ENCODE data around the gene PLEKHG5.

DNA sequence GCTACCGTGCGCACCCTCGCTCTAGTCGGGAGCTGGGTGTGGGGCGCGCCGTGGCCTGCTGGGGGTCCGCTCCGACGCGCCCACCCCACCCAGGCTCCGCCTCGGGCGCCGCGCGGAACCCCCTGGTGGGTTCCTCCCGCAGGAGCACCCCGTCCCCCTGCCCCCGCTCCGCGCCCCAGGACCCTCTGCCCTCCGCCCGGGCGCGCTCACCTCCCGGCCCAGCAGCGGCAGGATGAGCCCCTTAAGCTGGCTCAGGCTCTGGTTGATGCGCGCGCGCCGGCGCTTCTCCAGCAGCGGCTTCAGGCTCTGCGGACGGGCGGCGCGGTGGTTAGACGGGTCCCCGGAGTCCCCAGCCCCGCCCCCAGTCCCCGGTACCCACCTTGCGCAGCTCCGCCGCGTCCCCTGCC, 72.1 kb downstream of the PLEKHG5 start:
- TF ChIP-seq, protein P1, sequence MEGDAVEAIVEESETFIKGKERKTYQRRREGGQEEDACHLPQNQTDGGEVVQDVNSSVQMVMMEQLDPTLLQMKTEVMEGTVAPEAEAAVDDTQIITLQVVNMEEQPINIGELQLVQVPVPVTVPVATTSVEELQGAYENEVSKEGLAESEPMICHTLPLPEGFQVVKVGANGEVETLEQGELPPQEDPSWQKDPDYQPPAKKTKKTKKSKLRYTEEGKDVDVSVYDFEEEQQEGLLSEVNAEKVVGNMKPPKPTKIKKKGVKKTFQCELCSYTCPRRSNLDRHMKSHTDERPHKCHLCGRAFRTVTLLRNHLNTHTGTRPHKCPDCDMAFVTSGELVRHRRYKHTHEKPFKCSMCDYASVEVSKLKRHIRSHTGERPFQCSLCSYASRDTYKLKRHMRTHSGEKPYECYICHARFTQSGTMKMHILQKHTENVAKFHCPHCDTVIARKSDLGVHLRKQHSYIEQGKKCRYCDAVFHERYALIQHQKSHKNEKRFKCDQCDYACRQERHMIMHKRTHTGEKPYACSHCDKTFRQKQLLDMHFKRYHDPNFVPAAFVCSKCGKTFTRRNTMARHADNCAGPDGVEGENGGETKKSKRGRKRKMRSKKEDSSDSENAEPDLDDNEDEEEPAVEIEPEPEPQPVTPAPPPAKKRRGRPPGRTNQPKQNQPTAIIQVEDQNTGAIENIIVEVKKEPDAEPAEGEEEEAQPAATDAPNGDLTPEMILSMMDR (IDR thresholded peaks at IDR 0.05) = no peak
- no peak for TF ChIP-seq EZH2 (IDR thresholded peaks at IDR 0.05; ENCODE audit: borderline replicate concordance, insufficient read depth, low read depth, low read length, poor library complexity, severe bottlenecking)

All from B cell (primary cell).